Stimulated activated CD4-positive, alpha-beta T cell treated with anti-CD3 and anti-CD28 coated beads, Interleukin-4, amount 100 ng/mL, for 48 hours (primary cell): ENCODE results near the gene IGFBP5.

Experiments used
- DNase-seq, 2 donors: peaks; one replicate each; pipeline ENCODE4 v3.0.0-alpha.2; 2020; ENCODE audit warnings: low read depth in 2 of 2

The IGFBP5 gene

GRCh38 chr2:216688731-216689340, 6.5 kb downstream of the IGFBP5 start:
- no peak for DNase-seq

GRCh38 chr2:216687646-216688045, 7.7 kb downstream of the IGFBP5 start:
- peak in 1 of 2 donors; percentile 15 for DNase-seq

- DNase-seq, result no peak
Observed at GRCh38 chr2:216687111-216687510, 8.2 kb downstream of the IGFBP5 start.

GRCh38 chr2:216685327-216685875, 9.9 kb downstream of the IGFBP5 start:
- DNase-seq, result no peak

- DNase-seq, result no peak
Observed at GRCh38 chr2:216683846-216684245, 11.5 kb downstream of the IGFBP5 start.

GRCh38 chr2:216681683-216682082, 13.7 kb downstream of the IGFBP5 start:
- DNase-seq, result no peak

GRCh38 chr2:216680951-216681629, 14.3 kb downstream of the IGFBP5 start:
- no peak for DNase-seq

GRCh38 chr2:216679658-216680024, 15.7 kb downstream of the IGFBP5 start:
- DNase-seq, result no peak

- no peak for DNase-seq
Observed at GRCh38 chr2:216678813-216679657, 16.3 kb downstream of the IGFBP5 start.

GRCh38 chr2:216678098-216678465, 17.3 kb downstream of the IGFBP5 start:
- no peak for DNase-seq

- DNase-seq, result no peak
Observed at GRCh38 chr2:216677439-216678097, 17.8 kb downstream of the IGFBP5 start.

GRCh38 chr2:216676630-216677029, 18.7 kb downstream of the IGFBP5 start:
- no peak for DNase-seq

- no peak for DNase-seq
Observed at GRCh38 chr2:216674376-216674775, 21.0 kb downstream of the IGFBP5 start.

GRCh38 chr2:216673609-216674008, 21.7 kb downstream of the IGFBP5 start:
- no peak for DNase-seq

GRCh38 chr2:216673021-216673420, 22.3 kb downstream of the IGFBP5 start:
- DNase-seq, result no peak

- DNase-seq, result no peak
Observed at GRCh38 chr2:216672466-216672865, 22.9 kb downstream of the IGFBP5 start.

- DNase-seq, result no peak
Observed at GRCh38 chr2:216671791-216672343, 23.5 kb downstream of the IGFBP5 start.

- DNase-seq, result no peak
Observed at GRCh38 chr2:216671081-216671411, 24.3 kb downstream of the IGFBP5 start.

- no peak for DNase-seq
Observed at GRCh38 chr2:216670266-216671080, 24.9 kb downstream of the IGFBP5 start.

- peak; percentile 43 to 52 for DNase-seq
Observed at GRCh38 chr2:216666461-216667233, 28.7 kb downstream of the IGFBP5 start.
